NB4 (cell line): ENCODE measurements around the gene UNC13D.
"Not testable (repeated sequence)": the region's sequence is repeated elsewhere in the genome, so short reads cannot be mapped to it uniquely, and the experiment has no call there.

Experiments used
- MAX ChIP-seq: IDR thresholded peaks from 2 replicates; pipeline ENCODE4 v1.6.1; 2011; ENCODE audit warnings: low read depth, low read length
- MYC ChIP-seq: IDR thresholded peaks from 2 replicates; pipeline ENCODE4 v1.6.1; 2011; ENCODE audit warnings: low read depth, low read length
- POLR2A ChIP-seq: IDR thresholded peaks from 2 replicates; pipeline ENCODE4 v1.6.1; 2011; ENCODE audit warnings: mild to moderate bottlenecking; ENCODE audit not compliant: insufficient read length; ENCODE audit errors: extremely low read depth
- TF ChIP-seq, protein P1 (sequence below): IDR thresholded peaks from one replicate; pipeline ENCODE4 v1.5.1; 2012; ENCODE audit warnings: low read depth, low read length

DNA sequence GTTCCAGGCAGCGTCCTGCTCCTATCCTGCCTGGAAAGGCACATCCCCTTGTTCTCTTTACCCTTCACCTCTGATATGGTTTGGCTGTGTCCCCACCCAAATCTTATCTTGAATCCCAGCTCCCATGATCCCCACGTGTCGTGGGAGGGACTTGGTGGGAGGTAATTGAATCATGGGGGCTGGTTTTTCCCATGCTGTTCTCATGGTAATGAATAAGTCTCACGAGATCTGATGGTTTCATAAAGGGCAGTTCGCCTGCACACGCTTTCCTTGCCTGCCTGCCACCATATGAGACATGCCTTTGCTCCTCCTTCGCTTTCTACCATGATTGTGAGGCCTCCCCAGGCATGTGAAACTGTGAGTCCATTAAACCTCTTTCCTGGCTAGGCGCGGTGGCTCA, 41.7 kb upstream of the UNC13D start:
- TF ChIP-seq MYC, POLR2A, MAX: not testable (repeated sequence)
- TF ChIP-seq, protein P1, sequence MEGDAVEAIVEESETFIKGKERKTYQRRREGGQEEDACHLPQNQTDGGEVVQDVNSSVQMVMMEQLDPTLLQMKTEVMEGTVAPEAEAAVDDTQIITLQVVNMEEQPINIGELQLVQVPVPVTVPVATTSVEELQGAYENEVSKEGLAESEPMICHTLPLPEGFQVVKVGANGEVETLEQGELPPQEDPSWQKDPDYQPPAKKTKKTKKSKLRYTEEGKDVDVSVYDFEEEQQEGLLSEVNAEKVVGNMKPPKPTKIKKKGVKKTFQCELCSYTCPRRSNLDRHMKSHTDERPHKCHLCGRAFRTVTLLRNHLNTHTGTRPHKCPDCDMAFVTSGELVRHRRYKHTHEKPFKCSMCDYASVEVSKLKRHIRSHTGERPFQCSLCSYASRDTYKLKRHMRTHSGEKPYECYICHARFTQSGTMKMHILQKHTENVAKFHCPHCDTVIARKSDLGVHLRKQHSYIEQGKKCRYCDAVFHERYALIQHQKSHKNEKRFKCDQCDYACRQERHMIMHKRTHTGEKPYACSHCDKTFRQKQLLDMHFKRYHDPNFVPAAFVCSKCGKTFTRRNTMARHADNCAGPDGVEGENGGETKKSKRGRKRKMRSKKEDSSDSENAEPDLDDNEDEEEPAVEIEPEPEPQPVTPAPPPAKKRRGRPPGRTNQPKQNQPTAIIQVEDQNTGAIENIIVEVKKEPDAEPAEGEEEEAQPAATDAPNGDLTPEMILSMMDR, result not testable (repeated sequence)
